Measurements from ENCODE around the gene TBC1D1.

TBC1D1 gene

DNA sequence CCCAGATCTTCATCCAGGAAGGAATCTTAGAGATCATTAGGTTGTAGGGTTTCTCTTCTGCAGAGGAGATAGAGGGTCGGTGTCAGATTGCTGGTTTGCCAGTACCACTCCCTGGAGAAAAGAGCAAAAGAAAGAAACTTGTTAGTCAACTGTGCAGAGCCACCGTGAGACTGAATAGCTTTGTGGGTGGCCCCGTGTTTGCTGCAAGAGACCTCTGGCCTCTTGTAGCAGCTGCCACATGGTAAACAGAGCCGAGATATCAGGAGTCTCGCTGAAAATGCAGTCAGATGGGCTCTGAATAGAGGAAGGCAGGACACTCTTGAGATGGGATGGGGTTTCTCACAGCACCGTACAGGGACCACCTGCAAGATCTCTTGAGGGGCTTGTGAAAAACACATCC is 219.0 kb downstream of the TBC1D1 start:
- peaks cover 6% of the 10 kb centered on the region; the same call in 1 of the 2 replicates for H3K36me3 ChIP-seq (replicated peaks)
- H3K4me3 ChIP-seq, result no peak overlapping the region
- H3K4me1 ChIP-seq, result peaks cover 5% of the 10 kb centered on the region; the same call in 1 of the 2 replicates
- no peaks in the 10 kb centered on the region for H3K27me3 ChIP-seq (ENCODE audit: low read depth)
- H3K9me3 ChIP-seq, result no peaks in the 10 kb centered on the region
- DNase-seq (ENCODE audit: low spot score in 2 of 2), result no peak
- in situ Hi-C loops (cut with MboI; ENCODE audit: low sequenced_read_pairs), result no loop called here

DNA sequence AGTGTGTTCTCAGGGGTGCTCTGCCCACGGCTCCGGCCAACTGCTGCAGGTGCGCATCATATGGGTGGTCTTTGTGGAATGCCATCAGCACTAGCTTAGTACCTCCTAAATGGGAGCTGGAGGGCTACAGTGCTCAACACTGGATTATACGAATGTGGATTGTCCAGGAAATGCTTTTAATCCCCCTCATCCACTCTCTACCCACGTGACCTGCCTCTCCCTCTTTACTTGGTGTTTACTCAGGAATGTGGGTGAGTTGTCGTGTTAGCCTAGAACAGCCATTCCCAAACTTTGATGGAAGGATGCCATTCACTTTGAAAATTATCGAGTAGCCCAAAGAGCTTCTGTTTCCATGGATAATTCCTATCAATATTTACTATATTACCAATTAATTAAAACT is 220.1 kb downstream of the TBC1D1 start:
- no peaks in the 10 kb centered on the region for H3K27me3 ChIP-seq (ENCODE audit: low read depth)
- H3K4me1 ChIP-seq, result peaks cover 8% of the 10 kb centered on the region
- in situ Hi-C loops (cut with MboI; ENCODE audit: low sequenced_read_pairs), result no loop called here
- H3K9me3 ChIP-seq, result no peaks in the 10 kb centered on the region
- no peak for DNase-seq (ENCODE audit: low spot score in 2 of 2)
- no peak overlapping the region for H3K4me3 ChIP-seq
- peaks cover 2% of the 10 kb centered on the region; the same call in 1 of the 2 replicates for H3K36me3 ChIP-seq (replicated peaks)

DNA sequence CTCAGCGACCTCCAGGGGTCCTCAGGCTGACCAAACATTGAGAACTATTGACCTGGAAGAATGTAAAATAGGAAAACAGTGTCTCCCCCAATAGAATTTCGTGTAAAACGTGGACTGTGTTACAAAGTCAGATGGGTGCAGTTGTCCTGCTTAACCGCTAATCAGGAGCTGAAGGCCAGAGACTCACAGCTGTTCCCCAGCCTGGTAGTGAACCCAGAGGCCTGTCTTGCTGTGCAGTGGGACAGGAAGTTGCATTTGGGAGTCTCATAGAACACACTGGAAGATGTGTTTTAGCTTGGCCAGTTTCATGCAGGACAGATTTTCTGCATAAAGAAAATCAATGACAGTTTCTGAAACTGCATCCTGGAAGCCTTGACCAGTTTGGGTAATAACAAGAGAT is 220.8 kb downstream of the TBC1D1 start:
- Histone ChIP-seq H3K9me3 (no peaks in the 10 kb centered on the region), H3K4me1 (peaks cover 8% of the 10 kb centered on the region), H3K4me3 (no peak overlapping the region), H3K27me3 (ENCODE audit: low read depth) (no peaks in the 10 kb centered on the region), H3K36me3 (replicated peaks) (peaks cover 9% of the 10 kb centered on the region)
- in situ Hi-C loops (cut with MboI; ENCODE audit: low sequenced_read_pairs), result no loop called here
- no peak for DNase-seq (ENCODE audit: low spot score in 2 of 2)

DNA sequence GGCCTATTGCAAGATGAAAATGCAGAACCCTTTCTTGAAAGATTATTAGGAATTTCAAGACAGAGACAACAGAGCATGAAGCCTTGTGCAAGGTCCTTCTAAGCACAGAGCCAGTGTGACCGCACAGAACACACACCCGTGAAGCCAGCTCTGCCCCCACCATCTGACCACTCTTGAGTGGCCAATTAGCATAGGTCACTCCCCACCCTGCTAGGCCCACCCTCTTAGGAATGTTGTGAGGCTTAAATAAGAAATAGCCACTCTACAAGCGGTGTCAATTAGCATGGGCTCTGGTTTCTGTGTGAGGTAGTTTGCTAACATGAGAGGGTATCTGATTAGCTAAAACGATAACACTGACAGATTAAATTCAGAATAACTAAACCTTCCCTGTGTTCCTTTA is 222.2 kb downstream of the TBC1D1 start:
- H3K9me3 ChIP-seq, result no peaks in the 10 kb centered on the region
- DNase-seq (ENCODE audit: low spot score in 2 of 2), result no peak
- H3K4me3 ChIP-seq, result no peak overlapping the region
- in situ Hi-C loops (cut with MboI; ENCODE audit: low sequenced_read_pairs), result no loop called here
- H3K4me1 ChIP-seq, result peaks cover 8% of the 10 kb centered on the region
- H3K27me3 ChIP-seq (ENCODE audit: low read depth), result no peaks in the 10 kb centered on the region
- peaks cover 12% of the 10 kb centered on the region for H3K36me3 ChIP-seq (replicated peaks)

DNA sequence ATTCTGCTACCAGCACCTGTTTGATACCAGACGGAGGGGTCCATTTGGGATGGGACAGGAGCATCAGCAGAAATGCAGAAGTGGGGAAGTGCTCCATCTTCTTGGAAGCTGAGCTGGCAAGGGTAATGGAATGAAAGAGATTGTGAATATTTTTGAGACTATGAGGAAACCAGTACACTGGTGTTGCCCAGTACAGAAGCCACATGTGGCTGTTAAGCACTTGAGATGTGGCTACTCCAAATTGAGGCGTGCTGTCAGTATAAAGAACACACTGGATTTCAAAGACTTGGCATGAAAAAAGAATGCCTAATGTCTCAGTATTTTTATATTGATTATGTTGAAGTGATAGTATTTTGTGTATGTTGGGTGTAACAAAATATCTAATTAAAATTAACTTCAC is 222.7 kb downstream of the TBC1D1 start:
- Histone ChIP-seq H3K27me3 (ENCODE audit: low read depth) (no peaks in the 10 kb centered on the region), H3K4me3 (no peak overlapping the region), H3K36me3 (replicated peaks) (peaks cover 12% of the 10 kb centered on the region), H3K9me3 (no peaks in the 10 kb centered on the region), H3K4me1 (peaks cover 8% of the 10 kb centered on the region)
- DNase-seq (ENCODE audit: low spot score in 2 of 2), result no peak
- in situ Hi-C loops (cut with MboI; ENCODE audit: low sequenced_read_pairs), result no loop called here

DNA sequence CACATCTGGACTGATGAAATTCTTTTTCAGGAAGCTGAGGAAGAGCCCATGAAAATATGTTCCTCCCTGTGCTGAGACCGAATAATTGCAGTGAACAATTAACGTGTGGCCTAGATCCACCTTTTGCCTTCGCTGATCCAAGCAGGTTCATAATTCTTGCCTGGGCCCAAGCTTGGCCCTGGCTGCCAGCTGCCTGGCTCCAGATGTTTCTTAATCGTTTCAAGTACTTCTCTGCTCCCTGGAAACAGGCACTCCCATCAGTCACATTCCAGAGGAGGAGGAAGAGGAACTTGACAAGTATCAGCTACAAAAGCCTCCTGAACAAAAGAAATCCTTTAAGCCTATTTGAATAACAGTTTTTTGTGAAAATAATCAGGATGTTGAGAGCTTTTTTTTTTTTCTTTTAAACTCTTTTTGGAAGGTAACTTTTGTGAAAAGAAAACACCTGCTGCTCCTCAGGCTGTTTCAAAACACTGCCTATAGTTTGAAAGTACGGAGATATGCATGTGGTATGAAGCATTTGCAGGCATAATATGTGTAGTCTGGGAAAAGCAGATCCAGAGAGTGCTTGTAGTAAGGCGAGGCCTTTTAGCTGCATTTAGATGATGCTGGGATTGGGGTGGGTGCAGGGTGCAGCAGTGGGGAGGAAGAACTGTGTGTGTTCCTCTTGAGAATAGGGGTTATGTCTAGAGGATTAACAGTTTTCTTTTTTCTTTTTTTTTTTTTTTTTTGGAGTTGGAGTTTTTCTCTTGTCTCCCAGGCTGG is 223.7 kb downstream of the TBC1D1 start:
- Histone ChIP-seq H3K4me1 (peaks cover 8% of the 10 kb centered on the region), H3K9me3 (no peaks in the 10 kb centered on the region), H3K4me3 (no peak overlapping the region), H3K36me3 (replicated peaks) (peaks cover 13% of the 10 kb centered on the region), H3K27me3 (ENCODE audit: low read depth) (no peaks in the 10 kb centered on the region)
- in situ Hi-C loops (cut with MboI; ENCODE audit: low sequenced_read_pairs), result no loop called here
- DNase-seq (ENCODE audit: low spot score in 2 of 2), result peak; percentile 60 to 86

DNA sequence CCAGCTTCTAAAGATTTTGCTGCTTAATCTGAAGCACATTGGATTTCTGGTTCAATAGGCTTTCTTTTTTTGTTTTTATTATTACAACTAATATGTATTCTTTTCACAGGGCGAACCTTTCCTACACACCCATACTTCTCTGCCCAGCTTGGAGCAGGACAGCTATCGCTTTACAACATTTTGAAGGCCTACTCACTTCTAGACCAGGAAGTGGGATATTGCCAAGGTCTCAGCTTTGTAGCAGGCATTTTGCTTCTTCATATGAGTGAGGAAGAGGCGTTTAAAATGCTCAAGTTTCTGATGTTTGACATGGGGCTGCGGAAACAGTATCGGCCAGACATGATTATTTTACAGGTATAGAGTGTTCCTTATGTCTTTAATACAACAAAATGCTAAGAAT is 224.7 kb downstream of the TBC1D1 start:
- in situ Hi-C loops (cut with MboI; ENCODE audit: low sequenced_read_pairs), result no loop called here
- H3K9me3 ChIP-seq, result no peaks in the 10 kb centered on the region
- H3K27me3 ChIP-seq (ENCODE audit: low read depth), result no peaks in the 10 kb centered on the region
- peaks cover 17% of the 10 kb centered on the region for H3K36me3 ChIP-seq (replicated peaks)
- no peak overlapping the region for H3K4me3 ChIP-seq
- DNase-seq (ENCODE audit: low spot score in 2 of 2), result no peak
- H3K4me1 ChIP-seq, result peaks cover 8% of the 10 kb centered on the region

DNA sequence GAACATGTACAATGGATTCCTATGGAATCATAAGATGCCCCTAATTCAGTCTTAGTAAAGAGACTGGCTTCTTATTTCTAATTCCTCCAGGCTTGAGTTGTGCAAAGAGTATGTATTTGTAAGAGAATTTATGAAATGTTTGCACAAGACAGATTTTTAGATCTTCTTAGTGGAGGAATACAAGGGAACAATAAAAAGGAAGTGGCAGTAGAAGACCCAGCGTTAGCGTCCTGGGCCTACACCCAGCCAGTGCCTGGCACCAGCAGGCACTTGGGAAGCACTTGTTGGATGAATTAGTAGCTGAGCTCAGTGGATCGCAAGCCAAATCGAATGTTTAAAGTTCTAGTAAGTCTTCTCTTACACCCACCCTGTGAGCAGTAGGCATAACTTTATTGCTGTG is 226.7 kb downstream of the TBC1D1 start:
- Histone ChIP-seq H3K27me3 (ENCODE audit: low read depth) (no peaks in the 10 kb centered on the region), H3K36me3 (replicated peaks) (peaks cover 17% of the 10 kb centered on the region), H3K4me3 (no peak overlapping the region), H3K9me3 (no peaks in the 10 kb centered on the region), H3K4me1 (peaks cover 8% of the 10 kb centered on the region)
- in situ Hi-C loops (cut with MboI; ENCODE audit: low sequenced_read_pairs), result no loop called here
- no peak for DNase-seq (ENCODE audit: low spot score in 2 of 2)

DNA sequence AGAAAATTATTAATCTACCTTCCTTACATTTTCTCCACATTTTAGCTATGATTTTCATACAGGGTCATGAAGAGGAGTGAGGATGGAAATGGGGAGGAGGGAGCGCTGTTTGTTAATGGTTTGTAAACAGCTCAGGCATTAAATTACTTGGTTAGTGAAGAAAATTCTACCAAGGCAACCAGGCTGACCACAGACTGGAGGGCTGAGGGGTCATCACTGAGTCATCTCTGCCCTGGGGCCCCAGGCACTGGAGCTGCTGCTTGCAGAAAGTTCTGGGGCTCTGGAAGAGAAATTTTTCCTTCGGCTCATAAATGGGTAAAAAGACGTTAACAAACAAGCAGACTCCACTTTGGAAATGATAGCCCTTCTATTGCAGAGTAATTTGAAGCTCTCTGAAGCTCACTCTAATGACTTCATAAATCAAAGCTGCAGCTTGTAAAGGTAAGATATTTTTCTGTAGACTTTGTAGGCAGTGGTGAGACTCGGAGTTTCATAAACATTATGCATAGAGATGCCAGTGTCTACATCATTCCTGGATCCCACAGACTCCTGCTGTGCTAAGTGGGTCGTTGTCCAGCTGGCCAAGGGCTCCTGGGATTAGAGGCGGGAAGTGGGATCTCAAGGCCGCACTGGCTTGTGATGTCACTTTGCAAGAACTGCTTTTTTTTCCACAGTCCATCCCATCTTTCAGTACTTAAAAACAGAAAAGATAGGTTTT is 228.9 kb downstream of the TBC1D1 start:
- Histone ChIP-seq H3K9me3 (no peaks in the 10 kb centered on the region), H3K4me3 (no peak overlapping the region), H3K27me3 (ENCODE audit: low read depth) (no peaks in the 10 kb centered on the region), H3K36me3 (replicated peaks) (peaks cover 18% of the 10 kb centered on the region), H3K4me1 (peaks cover 4% of the 10 kb centered on the region)
- in situ Hi-C loops (cut with MboI; ENCODE audit: low sequenced_read_pairs), result no loop called here
- DNase-seq (ENCODE audit: low spot score in 2 of 2), result no peak

DNA sequence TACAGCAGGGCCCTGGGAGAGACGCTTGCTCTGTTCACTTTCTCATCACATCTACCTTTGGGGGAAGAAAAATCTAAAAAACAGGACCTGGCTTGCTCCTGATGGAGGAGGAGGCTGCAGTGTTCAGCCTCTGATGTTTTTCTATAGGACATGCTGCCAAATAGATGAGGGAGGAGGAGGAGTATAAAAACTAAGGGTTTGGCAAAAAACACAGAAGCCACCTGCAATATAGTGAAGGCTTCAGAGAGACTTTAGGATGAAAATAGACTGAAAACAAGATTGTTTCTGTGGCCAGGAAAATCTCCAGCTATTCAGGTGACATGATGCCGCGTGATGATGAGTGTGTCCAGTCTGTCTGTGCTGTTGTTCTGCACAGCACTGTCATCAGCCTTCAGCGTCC is 229.9 kb downstream of the TBC1D1 start:
- no peaks in the 10 kb centered on the region for H3K4me1 ChIP-seq
- H3K27me3 ChIP-seq (ENCODE audit: low read depth), result no peaks in the 10 kb centered on the region
- no peak overlapping the region for H3K4me3 ChIP-seq
- peaks cover 20% of the 10 kb centered on the region for H3K36me3 ChIP-seq (replicated peaks)
- DNase-seq (ENCODE audit: low spot score in 2 of 2), result no peak
- H3K9me3 ChIP-seq, result no peaks in the 10 kb centered on the region
- in situ Hi-C loops (cut with MboI; ENCODE audit: low sequenced_read_pairs), result no loop called here

DNA sequence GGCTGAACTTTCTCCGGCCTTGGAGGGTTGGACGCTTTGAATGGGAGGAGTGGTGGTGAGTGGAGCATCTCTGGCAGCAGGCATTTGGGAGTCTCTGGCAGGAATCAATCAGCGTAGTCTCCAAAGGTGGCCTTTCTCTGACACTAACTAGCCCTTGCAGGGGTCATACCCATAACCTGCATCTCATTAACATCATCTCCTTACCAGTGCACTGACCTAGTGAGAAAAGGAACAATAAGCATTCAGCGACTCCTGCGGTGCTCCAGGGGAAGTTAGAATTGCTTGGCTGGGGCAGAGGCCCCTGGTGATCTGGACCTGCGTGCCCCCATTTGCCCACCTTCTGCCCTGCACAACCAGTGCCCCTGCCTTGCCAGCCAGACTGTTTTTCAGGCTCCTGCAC is 231.2 kb downstream of the TBC1D1 start:
- H3K9me3 ChIP-seq, result no peaks in the 10 kb centered on the region
- in situ Hi-C loops (cut with MboI; ENCODE audit: low sequenced_read_pairs), result no loop called here
- no peak for DNase-seq (ENCODE audit: low spot score in 2 of 2)
- no peaks in the 10 kb centered on the region for H3K27me3 ChIP-seq (ENCODE audit: low read depth)
- H3K4me3 ChIP-seq, result no peak overlapping the region
- H3K36me3 ChIP-seq (replicated peaks), result peaks cover 8% of the 10 kb centered on the region
- no peaks in the 10 kb centered on the region for H3K4me1 ChIP-seq

DNA sequence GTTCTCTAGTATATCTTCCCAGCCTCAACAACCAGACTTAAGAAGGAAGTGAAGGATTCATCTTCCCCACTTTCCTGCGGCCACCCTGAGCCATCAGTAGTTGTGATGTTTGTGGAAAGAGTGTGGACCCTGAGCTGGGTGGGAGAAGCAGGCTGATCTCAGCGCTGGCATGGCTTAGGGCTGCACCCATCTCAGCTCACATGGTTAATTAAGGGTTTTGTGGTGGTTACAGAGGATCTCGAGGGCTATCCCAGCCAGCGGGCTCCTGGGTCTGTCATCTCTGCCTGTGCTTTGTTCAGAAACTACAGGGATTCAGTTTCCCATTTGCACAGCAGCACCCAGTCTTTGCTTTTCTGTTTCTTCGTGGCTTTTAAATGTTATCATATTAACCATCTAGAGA is 232.7 kb downstream of the TBC1D1 start:
- in situ Hi-C loops (cut with MboI; ENCODE audit: low sequenced_read_pairs), result no loop called here
- H3K9me3 ChIP-seq, result no peaks in the 10 kb centered on the region
- no peaks in the 10 kb centered on the region for H3K4me1 ChIP-seq
- no peaks in the 10 kb centered on the region for H3K27me3 ChIP-seq (ENCODE audit: low read depth)
- no peak overlapping the region for H3K4me3 ChIP-seq
- DNase-seq (ENCODE audit: low spot score in 2 of 2), result no peak
- peaks cover 8% of the 10 kb centered on the region for H3K36me3 ChIP-seq (replicated peaks)

DNA sequence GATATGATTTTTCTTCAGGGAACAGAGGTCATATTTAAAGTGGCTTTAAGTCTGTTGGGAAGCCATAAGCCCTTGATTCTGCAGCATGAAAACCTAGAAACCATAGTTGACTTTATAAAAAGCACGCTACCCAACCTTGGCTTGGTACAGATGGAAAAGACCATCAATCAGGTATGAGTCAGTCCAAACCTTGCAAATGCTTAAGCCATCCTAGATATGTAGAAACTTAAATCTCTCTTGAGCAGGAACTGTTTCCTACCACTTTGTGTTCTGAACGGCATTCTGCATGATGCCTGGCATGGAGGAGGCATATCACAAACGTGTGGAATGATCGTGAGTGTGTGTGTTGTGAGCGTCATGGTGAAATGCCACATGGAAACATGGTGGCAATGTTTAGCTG is 234.1 kb downstream of the TBC1D1 start:
- H3K9me3 ChIP-seq, result no peaks in the 10 kb centered on the region
- H3K4me3 ChIP-seq, result no peak overlapping the region
- in situ Hi-C loops (cut with MboI; ENCODE audit: low sequenced_read_pairs), result no loop called here
- peaks cover 3% of the 10 kb centered on the region for H3K36me3 ChIP-seq (replicated peaks)
- H3K27me3 ChIP-seq (ENCODE audit: low read depth), result no peaks in the 10 kb centered on the region
- no peaks in the 10 kb centered on the region for H3K4me1 ChIP-seq
- no peak for DNase-seq (ENCODE audit: low spot score in 2 of 2)

DNA sequence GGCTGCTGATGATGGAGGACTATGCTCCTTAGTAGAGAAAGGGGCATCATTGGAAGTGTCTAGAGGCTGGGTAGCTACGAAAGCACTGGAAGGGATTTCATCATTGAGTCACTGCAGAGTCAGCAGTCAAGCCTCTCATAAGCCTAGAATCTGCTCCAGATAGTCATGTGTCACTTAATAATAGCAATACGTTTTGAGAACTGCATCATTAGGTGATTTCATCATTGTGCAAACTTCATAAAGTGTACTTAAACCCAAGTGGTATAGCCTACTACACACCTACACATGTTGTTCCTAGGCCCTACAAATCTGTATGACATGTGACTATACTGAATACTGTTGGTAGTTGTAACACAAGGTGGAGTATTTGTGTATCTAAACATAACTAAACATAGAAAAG is 234.9 kb downstream of the TBC1D1 start:
- no peaks in the 10 kb centered on the region for H3K4me1 ChIP-seq
- no peaks in the 10 kb centered on the region for H3K9me3 ChIP-seq
- peaks cover 3% of the 10 kb centered on the region; the same call in 1 of the 2 replicates for H3K36me3 ChIP-seq (replicated peaks)
- no peak overlapping the region for H3K4me3 ChIP-seq
- no peaks in the 10 kb centered on the region for H3K27me3 ChIP-seq (ENCODE audit: low read depth)
- no peak for DNase-seq (ENCODE audit: low spot score in 2 of 2)
- in situ Hi-C loops (cut with MboI; ENCODE audit: low sequenced_read_pairs), result no loop called here

All from HAP-1 (cell line).